ENCODE results near the gene CALHM3.

CALHM3 gene

GRCh38 chr10:103451831-103452505, 27.1 kb downstream of the CALHM3 start, which contains the start of gene CALHM2:
Gene CALHM2, minus strand, starts transcription at chr10:103452370. Its CDS starts 2,429 bp downstream, at chr10:103449941.
- DNase-seq (ENCODE audit: extremely low read depth, low read depth) = peak; percentile 7
- TF ChIP-seq CTCF (IDR thresholded peaks at IDR 0.05; ENCODE audit: low read depth, low read length) = no peak

- TF ChIP-seq CTCF (IDR thresholded peaks at IDR 0.05; ENCODE audit: low read depth, low read length) = no peak
- peak; percentile 28 for DNase-seq (ENCODE audit: extremely low read depth, low read depth)
These were observed 27.8 kb downstream of the CALHM3 start for GRCh38 chr10:103451091-103451813.

GRCh38 chr10:103450201-103450695, 28.8 kb downstream of the CALHM3 start:
- TF ChIP-seq CTCF (IDR thresholded peaks at IDR 0.05; ENCODE audit: low read depth, low read length) = no peak
- no peak for DNase-seq (ENCODE audit: extremely low read depth, low read depth)

- DNase-seq (ENCODE audit: extremely low read depth, low read depth) = no peak
- TF ChIP-seq CTCF (IDR thresholded peaks at IDR 0.05; ENCODE audit: low read depth, low read length) = no peak
These were observed 29.6 kb downstream of the CALHM3 start for GRCh38 chr10:103449208-103450144.

GRCh38 chr10:103448746-103449145, 30.3 kb downstream of the CALHM3 start:
- TF ChIP-seq CTCF (IDR thresholded peaks at IDR 0.05; ENCODE audit: low read depth, low read length) = no peak
- peak; percentile 48 for DNase-seq (ENCODE audit: extremely low read depth, low read depth)

GRCh38 chr10:103447187-103447586, 31.9 kb downstream of the CALHM3 start:
- DNase-seq (ENCODE audit: extremely low read depth, low read depth) = no peak
- no peak for TF ChIP-seq CTCF (IDR thresholded peaks at IDR 0.05; ENCODE audit: low read depth, low read length)

Measured in AG09319 (cell line).